ENCODE results near the gene MYG1. TPM values are rescaled to one million over a fixed set of nuclear protein-coding genes. Genes with fewer than 3 reads are reported as not detected.

Gene MYG1
- total and polyA plus RNA-seq, 8 donors, result 16.0 to 120 (median 31.9) TPM

DNA sequence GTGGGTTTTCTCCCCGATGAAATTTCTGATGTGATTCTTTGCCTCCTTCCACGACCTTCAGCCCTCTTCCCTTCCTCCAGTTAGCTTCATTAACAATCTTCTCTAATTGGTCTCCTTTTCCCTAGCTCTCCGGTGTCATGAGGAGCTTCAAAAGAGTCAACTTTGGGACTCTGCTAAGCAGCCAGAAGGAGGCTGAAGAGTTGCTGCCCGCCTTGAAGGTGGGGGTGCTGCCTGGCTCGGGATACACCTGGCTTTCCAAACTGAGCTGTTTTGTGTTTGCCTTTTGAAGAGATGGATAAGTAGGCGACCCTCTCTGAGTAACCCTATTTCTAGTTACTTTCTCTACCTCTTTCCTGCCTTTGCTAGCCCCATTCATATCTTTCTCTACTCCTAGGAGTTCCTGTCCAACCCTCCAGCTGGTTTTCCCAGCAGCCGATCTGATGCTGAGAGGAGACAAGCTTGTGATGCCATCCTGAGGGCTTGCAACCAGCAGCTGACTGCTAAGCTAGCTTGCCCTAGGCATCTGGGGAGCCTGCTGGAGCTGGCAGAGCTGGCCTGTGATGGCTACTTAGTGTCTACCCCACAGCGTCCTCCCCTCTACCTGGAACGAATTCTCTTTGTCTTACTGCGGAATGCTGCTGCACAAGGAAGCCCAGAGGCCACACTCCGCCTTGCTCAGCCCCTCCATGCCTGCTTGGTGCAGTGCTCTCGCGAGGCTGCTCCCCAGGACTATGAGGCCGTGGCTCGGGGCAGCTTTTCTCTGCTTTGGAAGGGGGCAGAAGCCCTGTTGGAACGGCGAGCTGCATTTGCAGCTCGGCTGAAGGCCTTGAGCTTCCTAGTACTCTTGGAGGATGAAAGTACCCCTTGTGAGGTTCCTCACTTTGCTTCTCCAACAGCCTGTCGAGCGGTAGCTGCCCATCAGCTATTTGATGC is 30.6 kb upstream of the MYG1 start:
- Histone ChIP-seq H3K9me3 (no peaks in the 10 kb centered on the region), H3K27me3 (no peaks in the 10 kb centered on the region), H3K4me1 (peaks cover 7 to 28% (median 16%) of the 10 kb centered on the region in 4 donors), H3K27ac (peak overlapping the region in 3 of 5 donors; percentile 36 to 71 (median 41)), H3K36me3 (no peaks in the 10 kb centered on the region), H3K4me3 (peak overlapping the region; percentile 51 to 93 (median 74))
- TF ChIP-seq EP300 (IDR thresholded peaks at IDR 0.05), result no peak
- TF ChIP-seq POLR2AphosphoS5 (IDR thresholded peaks at IDR 0.05), result no peak
- no peak for TF ChIP-seq POLR2A (IDR thresholded peaks at IDR 0.05)
- TF ChIP-seq, protein P1, sequence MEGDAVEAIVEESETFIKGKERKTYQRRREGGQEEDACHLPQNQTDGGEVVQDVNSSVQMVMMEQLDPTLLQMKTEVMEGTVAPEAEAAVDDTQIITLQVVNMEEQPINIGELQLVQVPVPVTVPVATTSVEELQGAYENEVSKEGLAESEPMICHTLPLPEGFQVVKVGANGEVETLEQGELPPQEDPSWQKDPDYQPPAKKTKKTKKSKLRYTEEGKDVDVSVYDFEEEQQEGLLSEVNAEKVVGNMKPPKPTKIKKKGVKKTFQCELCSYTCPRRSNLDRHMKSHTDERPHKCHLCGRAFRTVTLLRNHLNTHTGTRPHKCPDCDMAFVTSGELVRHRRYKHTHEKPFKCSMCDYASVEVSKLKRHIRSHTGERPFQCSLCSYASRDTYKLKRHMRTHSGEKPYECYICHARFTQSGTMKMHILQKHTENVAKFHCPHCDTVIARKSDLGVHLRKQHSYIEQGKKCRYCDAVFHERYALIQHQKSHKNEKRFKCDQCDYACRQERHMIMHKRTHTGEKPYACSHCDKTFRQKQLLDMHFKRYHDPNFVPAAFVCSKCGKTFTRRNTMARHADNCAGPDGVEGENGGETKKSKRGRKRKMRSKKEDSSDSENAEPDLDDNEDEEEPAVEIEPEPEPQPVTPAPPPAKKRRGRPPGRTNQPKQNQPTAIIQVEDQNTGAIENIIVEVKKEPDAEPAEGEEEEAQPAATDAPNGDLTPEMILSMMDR (IDR thresholded peaks at IDR 0.05), result no peak
- WGBS, 5 donors, result 53 to 58% (median 57%) methylated on average over 19 to 20 of the region's 20 CpGs
- intact Hi-C loops (cut with DNase I; ENCODE audit: low total_unique reads), result no loop called here
- no peak for DNase-seq

DNA sequence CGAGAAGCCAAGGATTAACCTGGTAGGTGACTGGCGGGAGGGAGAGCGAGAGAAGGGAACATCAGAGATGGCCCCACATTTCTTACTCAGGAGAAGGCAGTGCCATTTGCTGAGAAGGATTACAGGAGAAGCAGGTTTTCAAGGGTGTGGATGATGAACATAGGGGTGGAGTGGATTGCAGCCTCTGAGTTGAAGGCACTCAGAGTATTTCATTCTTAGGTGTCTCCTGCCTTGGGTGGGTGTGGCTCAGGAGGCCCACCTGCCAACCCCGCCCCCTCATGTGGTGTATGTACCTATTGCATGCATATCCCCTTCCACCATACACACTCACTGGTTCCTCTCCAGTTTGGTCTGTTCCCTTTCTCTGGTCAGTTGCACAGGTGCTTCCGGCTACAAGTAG is 25.1 kb upstream of the MYG1 start:
- intact Hi-C loops (cut with DNase I; ENCODE audit: low total_unique reads), result no loop called here
- DNase-seq, result no peak
- Histone ChIP-seq H3K27me3 (no peaks in the 10 kb centered on the region), H3K27ac (no peak overlapping the region), H3K36me3 (peaks cover 0 to 15% (median 0%) of the 10 kb centered on the region in 4 donors), H3K9me3 (no peaks in the 10 kb centered on the region), H3K4me3 (no peak overlapping the region), H3K4me1 (peaks cover 0 to 8% (median 0%) of the 10 kb centered on the region in 4 donors)
- TF ChIP-seq POLR2A (IDR thresholded peaks at IDR 0.05), result no peak
- no peak for TF ChIP-seq POLR2AphosphoS5 (IDR thresholded peaks at IDR 0.05)
- TF ChIP-seq EP300 (IDR thresholded peaks at IDR 0.05), result no peak
- TF ChIP-seq, protein P1 (IDR thresholded peaks at IDR 0.05), result no peak
- WGBS, 5 donors, result 90 to 99% (median 97%) methylated on average over 5 of the region's 5 CpGs

DNA sequence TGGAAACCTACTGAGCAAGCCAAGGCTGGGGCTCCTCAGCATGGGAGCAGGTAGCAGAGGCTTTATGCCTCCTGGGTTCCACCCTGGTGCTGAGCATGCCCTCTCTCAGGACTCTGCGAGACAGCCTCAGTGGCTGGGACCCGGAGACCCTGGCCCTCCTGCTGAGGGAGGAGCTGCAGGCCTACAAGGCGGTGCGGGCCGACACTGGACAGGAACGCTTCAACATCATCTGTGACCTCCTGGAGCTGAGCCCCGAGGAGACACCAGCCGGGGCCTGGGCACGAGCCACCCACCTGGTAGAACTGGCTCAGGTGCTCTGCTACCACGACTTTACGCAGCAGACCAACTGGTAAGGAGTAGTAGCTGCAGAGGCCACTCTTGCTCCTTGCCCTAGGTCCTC is 23.0 kb upstream of the MYG1 start:
- WGBS, 5 donors, result 90 to 99% (median 95%) methylated on average over 6 to 11 of the region's 11 CpGs
- no peak for DNase-seq
- Histone ChIP-seq H3K27me3 (no peaks in the 10 kb centered on the region), H3K36me3 (peaks cover 0 to 23% (median 0%) of the 10 kb centered on the region in 4 donors), H3K4me3 (no peak overlapping the region), H3K27ac (no peak overlapping the region), H3K9me3 (no peaks in the 10 kb centered on the region), H3K4me1 (no peaks in the 10 kb centered on the region)
- intact Hi-C loops (cut with DNase I; ENCODE audit: low total_unique reads), result no loop called here
- TF ChIP-seq EP300 (IDR thresholded peaks at IDR 0.05) (no peak), POLR2AphosphoS5 (IDR thresholded peaks at IDR 0.05) (no peak), POLR2A (IDR thresholded peaks at IDR 0.05) (no peak)
- TF ChIP-seq, protein P1 (IDR thresholded peaks at IDR 0.05), result no peak

DNA sequence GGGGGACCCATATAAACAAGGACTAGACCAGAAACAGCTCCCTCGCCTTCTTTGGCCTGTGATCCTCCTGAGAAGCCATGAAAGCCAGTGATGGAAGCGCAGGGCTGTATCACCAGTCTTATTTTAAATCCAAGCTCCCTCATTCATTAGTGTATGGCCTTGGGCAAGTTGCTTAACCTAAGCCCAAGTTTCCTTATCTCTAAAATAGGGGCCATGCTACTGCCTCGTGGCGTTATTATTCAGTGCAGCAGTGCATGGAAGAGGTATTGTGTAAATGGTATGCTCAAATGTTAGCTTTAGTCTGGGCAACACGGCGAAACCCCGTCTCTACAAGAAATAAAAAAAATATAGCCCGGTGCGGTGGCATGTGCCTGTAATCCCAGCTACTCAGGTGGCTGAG is 21.5 kb upstream of the MYG1 start:
- peak in 1 of 2 donors; percentile 40 for DNase-seq
- Histone ChIP-seq H3K9me3 (no peaks in the 10 kb centered on the region), H3K4me1 (no peaks in the 10 kb centered on the region), H3K4me3 (no peak overlapping the region), H3K27ac (no peak overlapping the region), H3K27me3 (no peaks in the 10 kb centered on the region), H3K36me3 (peaks cover 0 to 38% (median 0%) of the 10 kb centered on the region in 4 donors)
- 63 to 92% (median 72%) methylated on average over 9 of the region's 9 CpGs for WGBS, 5 donors
- intact Hi-C loops (cut with DNase I; ENCODE audit: low total_unique reads), result no loop called here
- no peak for TF ChIP-seq POLR2AphosphoS5 (IDR thresholded peaks at IDR 0.05)
- TF ChIP-seq, protein P1 (IDR thresholded peaks at IDR 0.05), result no peak
- no peak for TF ChIP-seq POLR2A (IDR thresholded peaks at IDR 0.05)
- no peak for TF ChIP-seq EP300 (IDR thresholded peaks at IDR 0.05)
